GM20431 (cell line): ENCODE data around the gene PRM1.

Experiments used
- in situ Hi-C: fragments of 300-500 bp; cut with MseI, MboI; formaldehyde crosslinking; loops from one replicate; pipeline ENCODE4 v1.15.0; 2020; ENCODE audit warnings: low sequenced_read_pairs; ENCODE audit not compliant: unreplicated experiment

Gene PRM1

GRCh38 chr16:11315510-11315909 lies 34.4 kb upstream of the PRM1 start:
- in situ Hi-C loops, result no loop called here

GRCh38 chr16:11314309-11314894 lies 33.3 kb upstream of the PRM1 start:
- in situ Hi-C loops, result no loop called here

GRCh38 chr16:11313493-11314308 lies 32.6 kb upstream of the PRM1 start:
- in situ Hi-C loops, result no loop called here

DNA sequence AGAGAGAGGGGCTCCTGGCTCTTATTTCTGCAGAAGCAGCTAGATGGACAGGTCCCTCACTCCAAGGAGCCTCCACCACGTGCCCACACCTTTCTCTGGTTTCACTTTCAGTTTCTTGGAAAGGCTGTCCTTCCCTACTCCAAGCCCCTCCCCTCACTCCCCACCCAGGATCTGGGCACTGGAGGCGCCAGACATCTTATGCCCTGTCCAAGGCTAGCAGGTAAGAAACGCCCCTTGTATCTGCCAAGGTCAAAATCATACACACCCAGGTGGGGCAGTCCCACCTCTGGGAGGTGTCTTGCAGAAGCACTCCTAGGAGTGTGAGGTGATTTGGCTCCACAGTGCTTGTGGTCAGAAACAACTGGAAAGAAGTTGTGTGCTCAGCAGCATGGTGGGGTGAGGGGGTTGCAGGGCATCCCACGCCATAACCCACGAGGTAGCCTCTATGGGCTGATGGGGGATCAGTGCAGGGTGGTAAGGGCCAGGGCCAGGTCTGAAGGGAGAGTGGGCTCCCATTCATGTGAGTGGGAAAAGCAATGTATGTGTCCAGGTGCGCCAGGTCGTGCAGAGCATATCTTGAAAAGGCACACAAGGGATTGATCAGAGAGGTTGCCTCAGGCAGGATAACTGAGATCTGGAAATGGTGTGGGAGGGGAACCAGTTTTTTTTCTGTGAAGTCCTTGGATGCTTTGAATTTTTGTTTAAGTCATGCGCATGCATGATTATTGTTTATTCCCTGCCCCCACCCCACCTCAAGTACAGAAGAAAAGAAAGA lies 31.8 kb upstream of the PRM1 start:
- in situ Hi-C loops, result no loop called here

DNA sequence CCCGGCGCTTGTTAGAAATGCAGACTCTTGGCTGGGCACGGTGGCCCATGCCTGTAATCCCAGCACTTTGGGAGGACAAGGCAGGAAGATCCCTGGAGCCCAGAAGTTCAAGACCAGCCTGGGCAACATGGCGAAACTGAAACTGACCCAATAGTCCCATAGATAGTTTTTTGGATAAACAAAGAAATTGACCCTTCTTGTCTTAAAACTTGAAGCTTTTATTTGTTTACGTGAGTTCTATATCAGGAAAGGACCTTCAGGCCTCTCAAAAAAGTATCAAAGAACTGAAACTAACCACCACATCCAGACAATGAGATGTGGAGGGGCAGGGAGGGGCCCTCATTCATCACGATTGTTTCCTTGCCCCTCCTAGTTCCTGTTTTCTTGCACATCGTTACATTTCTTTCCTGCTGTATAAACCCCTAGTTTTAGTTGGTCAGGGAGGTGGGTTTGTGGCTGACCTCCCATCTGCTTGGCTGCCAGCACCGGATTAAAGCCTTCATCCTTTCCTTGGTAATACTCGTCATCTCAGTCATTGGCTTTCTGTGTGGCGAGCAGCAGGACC lies 29.9 kb upstream of the PRM1 start:
- in situ Hi-C loops, result no loop called here

- in situ Hi-C loops, result no loop called here
Observed at GRCh38 chr16:11310634-11310977, 29.5 kb upstream of the PRM1 start.

DNA sequence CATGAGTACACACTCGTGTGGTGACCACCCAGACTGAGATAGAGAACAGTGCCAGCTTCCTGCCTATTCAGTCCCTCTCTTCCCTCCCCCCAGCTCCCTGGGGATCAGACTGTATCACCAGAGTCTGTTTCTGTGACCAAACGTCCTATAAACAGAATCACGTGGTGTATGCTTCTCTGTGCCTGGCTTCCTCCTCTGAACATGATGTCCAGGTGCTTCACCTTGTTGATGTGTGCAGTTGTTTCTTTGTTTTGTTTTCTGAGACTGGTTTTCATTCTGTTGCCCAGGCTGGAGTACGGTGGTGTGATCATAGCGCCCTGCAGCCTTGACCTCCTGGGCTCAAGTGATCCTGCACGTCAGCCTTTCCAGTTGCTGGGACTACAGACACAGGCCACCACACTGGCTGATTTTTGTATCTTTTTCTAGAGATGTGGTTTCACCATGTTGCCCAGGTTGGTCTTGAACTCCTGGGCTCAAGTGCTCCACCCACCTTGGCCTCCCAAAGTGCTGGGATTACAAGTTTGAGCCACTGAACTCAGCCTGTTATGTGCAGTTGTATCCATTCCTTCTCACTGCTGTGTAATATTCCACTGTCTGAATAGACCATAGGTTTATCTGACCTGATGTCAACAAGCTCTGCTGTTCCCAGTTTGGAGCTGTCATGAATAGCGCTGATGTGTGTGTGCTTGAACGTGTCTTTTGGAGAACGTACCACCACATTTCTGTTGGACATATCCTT lies 28.9 kb upstream of the PRM1 start:
- in situ Hi-C loops, result no loop called here

DNA sequence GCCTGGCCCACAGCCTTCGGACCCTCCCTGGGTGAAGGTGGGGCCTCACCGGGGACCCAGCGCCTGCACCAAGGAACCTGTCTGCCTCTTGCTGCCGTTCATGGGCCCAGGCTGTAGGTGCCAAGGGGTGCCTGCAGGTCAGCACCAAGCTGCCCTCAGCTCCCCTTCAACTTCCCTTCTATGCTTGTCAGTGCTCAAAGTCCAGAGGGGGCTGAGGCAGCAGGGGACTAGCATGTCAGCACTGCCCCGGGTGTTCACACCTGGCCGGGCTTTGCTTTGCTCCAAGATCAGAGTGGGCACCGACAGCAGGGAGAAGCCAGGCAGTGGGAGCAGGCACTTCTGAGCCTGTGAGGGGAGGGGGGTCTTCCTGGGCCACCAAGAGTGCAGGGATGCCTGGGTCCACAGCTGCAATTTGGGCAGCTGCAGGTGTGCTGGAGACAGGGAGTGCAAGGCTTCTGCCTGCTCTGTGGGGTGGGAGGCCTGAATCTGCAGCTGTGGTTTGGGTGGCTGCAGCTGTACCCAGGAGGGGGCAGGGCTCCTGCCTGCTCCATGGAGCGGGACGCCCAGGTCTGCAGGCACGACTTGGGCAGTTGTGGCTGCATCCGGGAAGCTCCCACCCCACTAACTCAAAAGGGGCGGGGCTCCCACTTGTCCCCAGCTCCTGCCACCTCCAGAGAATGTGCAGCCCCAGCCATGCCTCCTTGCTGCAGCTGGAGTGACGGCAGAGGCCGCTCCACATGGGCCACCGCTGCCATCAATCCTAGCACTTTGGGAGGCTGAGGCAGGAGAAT lies 27.6 kb upstream of the PRM1 start:
- in situ Hi-C loops, result no loop called here

DNA sequence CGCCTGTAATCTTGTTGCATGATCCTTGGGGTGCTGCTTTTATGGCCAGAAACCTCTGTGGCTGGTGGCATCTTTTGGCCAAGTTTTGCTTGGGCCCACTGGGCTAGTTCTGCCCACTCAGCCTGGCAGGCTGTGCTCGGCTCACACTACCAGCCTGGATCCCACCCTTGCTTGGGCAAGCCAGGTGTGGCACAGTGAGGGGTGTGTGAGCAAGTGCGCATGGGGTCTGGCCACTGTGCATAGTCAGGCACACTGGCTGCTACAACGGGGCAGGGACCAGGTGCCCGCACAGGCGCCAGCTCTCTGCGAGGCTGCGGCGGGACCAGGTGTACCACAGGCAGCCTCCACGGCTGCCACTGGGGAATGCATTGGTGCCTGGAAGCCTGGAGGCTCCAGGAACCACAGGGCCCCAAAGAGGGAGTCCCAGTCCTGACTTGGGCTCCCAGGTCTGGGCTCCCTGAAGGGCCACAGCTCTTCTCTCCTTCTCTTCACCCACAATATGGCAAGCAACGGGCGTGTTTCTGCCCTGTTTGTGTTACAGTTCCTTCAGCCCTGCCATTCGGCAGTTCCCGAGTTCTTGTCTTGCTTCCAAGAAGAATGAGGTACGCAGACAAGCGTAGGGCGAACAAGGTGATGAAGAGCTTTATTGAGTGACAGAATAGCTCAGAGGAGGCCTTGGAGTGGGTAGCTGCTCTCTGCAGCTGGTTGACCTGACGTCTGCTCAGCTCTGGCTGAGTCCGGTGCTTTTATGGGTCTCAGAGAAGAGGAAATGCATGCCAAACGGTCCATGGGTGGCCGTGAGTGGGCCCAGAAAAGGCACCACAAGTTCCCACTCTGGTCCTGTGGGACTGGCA lies 26.7 kb upstream of the PRM1 start:
- in situ Hi-C loops, result no loop called here

GRCh38 chr16:11306997-11307638 lies 26.0 kb upstream of the PRM1 start:
- in situ Hi-C loops, result no loop called here

- in situ Hi-C loops, result no loop called here
Observed at GRCh38 chr16:11306381-11306780, 25.3 kb upstream of the PRM1 start.

DNA sequence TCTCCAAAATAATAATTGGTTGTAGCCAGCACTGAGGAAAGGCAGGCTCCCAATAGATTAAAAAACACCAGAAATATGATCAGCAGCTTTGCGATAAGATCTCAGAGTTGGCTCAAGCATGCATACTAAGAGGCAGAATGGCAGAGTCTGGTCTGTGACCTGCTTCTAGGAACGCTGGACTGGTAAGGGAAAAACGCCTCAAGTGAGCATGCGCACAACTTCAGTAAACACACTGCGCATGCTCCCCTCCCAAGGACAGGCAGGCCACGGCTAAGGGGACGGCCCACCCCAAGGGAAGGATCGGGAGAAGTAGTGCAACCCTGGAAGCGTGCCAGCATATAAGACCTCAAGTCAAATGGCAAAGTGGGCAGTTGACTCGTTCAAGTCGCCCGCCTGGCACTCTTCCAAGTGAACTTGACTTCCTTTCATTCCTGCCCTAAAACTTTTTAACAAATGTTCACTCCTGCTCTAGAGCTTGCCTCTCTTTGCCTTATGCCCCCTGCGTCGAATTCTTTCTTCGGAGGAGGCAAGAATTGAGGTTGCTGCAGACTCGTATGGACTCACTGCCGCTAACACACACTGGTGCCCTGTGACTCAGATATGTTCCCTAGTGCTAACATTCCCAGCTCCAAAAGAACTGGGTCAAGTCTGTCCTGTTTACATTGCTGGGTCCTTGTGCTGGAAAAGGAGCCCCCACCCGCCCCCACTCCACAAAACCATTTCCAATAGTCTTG lies 22.4 kb upstream of the PRM1 start:
- in situ Hi-C loops, result no loop called here

- in situ Hi-C loops, result no loop called here
Observed at GRCh38 chr16:11302977-11303376, 21.8 kb upstream of the PRM1 start.

- in situ Hi-C loops, result no loop called here
Observed at GRCh38 chr16:11301645-11302501, 20.7 kb upstream of the PRM1 start.

GRCh38 chr16:11300560-11300892 lies 19.4 kb upstream of the PRM1 start:
- in situ Hi-C loops, result no loop called here

GRCh38 chr16:11299865-11300559 lies 18.9 kb upstream of the PRM1 start:
- in situ Hi-C loops, result no loop called here
